ENCODE measurements around the gene SNAI3.

Gene SNAI3

GRCh38 chr16:88686439-88687253, at the start of gene SNAI3:
SNAI3 (minus strand) TSS chr16:88686507; CDS start chr16:88686406, 101 bp downstream.
- peak; percentile 79 for DNase-seq (ENCODE audit: low read depth, low spot score)

DNA sequence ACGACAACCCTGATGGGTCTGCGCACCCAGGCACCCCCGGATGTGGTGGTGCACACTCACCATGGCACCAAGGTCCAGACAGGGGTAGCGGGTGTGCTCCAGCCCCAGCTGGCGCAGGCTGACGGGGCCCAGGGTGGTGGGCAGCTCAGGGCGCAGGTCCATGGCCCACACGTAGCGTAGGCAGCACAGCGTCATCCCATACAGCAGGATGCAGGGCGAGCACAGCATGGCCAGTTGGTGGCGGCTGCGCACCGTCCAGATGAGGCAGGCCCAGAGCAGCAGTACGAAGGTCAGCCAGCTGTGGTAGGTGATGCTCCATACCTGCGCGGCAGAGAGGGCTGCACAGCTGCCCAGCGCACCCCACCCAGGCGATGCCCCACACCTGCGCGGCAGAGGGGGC, 49.8 kb upstream of the SNAI3 start:
- no peak for DNase-seq (ENCODE audit: low read depth, low spot score)

GRCh38 chr16:88735616-88736015, 49.3 kb upstream of the SNAI3 start:
- DNase-seq (ENCODE audit: low read depth, low spot score): no peak

DNA sequence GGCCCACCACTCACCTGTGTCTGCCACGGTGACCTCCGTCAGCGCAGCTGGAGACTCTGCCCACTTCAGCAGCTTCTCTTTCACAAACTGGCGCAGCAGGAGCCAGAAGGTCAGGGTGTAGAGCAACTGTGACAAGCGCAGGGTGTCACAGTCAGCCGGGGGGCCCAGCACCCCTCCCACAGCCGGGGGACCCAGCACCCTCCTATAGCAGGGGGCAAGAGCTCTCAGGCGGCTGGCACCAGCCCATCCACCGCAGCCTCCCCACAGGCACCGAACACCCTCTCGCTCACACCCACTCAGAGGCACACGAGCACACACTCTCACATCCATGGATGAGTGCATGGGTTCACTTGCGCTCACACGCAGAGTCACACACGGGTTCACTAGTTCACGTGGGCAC, 48.8 kb upstream of the SNAI3 start:
- no peak for DNase-seq (ENCODE audit: low read depth, low spot score)

DNA sequence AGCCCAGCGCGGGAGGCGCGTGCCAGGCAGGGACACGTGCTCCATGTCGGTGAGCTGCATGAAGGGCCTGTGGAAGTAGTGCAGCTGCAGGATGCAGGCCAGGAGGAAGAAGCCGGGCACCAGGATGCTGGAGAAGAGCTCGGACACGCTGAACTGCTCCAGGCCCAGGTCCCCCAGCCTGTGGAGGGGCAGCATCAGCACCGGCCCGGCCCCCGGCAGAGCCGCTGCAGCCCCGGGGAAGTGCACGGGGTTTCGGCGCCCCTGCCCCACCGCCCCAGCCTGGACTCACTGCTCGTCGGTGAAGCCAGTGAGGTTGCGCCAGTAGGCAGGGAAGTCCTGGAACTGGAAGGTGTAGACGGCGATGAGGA, 48.0 kb upstream of the SNAI3 start:
- no peak for DNase-seq (ENCODE audit: low read depth, low spot score)

GRCh38 chr16:88733630-88734360, 47.5 kb upstream of the SNAI3 start:
- no peak for DNase-seq (ENCODE audit: low read depth, low spot score)

- DNase-seq (ENCODE audit: low read depth, low spot score): no peak
These were observed 46.6 kb upstream of the SNAI3 start for GRCh38 chr16:88732961-88733294.

DNA sequence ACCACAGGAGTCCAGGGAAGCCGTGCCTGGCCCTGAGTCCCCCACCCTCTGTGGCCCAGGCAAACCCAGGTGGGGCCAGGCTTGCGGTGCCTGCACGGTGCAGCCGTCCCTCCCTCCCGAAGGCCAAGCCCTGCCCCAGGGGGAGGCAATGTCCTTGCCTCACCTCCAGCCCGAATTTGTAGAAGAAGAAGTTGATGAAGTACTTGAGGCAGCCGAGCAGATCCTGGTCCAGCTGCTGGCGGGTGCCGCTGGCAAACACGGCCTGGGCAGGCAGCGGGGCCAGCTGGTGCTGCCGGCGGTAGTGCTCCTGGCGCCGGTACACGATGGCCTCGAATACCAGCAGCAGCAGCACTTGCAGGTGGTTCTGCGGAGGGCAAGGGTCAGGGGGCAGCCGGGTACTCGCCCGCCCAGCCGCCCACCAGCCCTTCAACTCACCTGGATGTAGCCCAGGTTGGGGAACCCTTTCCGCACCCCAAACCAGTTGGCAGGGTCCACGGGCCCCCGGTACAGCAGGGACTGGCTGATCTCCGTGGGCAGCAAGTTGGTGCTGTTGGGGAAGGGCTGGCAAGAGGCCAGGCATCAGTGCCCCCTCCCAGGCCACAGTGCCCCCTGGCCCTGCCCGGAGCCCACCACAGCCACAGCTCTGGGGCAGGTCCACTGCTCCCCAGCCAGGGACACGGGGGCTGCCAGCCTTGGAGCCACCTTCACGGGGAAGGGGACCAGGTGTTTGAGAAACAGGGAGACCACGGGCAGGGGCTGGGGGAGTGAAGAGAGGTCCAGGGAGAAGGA, 46.1 kb upstream of the SNAI3 start:
- no peak for DNase-seq (ENCODE audit: low read depth, low spot score)

DNA sequence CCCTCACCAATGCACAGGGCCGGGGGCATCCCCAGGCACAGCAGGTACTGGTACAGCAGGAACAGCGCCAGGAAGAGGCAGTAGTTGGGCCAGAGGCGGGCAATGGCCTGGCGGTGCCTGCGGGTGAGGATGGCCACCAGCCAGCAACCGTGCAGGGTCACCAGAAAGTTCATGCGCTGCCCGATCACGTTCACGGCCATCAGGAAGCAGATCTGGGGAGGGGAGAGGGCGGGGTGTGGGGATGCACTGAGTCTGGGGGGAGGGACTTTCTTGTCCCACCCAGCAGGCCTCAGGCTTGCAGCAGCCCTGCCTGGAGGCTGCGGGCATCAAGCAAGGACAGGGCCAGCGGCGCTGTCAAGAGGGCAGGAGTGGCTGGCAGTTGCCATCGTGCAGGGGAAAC, 45.4 kb upstream of the SNAI3 start:
- no peak for DNase-seq (ENCODE audit: low read depth, low spot score)

- no peak for DNase-seq (ENCODE audit: low read depth, low spot score)
These were observed 44.6 kb upstream of the SNAI3 start for GRCh38 chr16:88730632-88731607.

GRCh38 chr16:88727871-88728270, 41.6 kb upstream of the SNAI3 start:
- DNase-seq (ENCODE audit: low read depth, low spot score): peak; percentile 88

GRCh38 chr16:88726981-88727380, 40.7 kb upstream of the SNAI3 start:
- DNase-seq (ENCODE audit: low read depth, low spot score): no peak

DNA sequence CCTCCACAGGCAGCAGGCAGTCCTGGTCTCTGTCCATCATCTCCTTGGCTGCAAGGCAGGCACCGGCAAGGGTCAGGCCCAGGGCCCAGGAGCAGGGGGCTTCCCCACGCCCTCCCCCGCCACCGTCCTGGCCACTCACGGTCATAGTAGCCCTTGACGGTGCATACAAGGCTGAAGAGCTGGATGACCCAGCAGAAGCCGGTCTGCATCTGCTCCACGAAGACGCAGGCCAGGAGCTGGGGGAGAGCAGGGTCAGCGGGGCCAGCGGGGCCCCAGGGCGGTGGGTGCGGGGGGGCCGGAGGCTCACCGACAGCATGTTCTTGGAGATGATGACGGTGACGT, 40.1 kb upstream of the SNAI3 start:
- no peak for DNase-seq (ENCODE audit: low read depth, low spot score)

DNA sequence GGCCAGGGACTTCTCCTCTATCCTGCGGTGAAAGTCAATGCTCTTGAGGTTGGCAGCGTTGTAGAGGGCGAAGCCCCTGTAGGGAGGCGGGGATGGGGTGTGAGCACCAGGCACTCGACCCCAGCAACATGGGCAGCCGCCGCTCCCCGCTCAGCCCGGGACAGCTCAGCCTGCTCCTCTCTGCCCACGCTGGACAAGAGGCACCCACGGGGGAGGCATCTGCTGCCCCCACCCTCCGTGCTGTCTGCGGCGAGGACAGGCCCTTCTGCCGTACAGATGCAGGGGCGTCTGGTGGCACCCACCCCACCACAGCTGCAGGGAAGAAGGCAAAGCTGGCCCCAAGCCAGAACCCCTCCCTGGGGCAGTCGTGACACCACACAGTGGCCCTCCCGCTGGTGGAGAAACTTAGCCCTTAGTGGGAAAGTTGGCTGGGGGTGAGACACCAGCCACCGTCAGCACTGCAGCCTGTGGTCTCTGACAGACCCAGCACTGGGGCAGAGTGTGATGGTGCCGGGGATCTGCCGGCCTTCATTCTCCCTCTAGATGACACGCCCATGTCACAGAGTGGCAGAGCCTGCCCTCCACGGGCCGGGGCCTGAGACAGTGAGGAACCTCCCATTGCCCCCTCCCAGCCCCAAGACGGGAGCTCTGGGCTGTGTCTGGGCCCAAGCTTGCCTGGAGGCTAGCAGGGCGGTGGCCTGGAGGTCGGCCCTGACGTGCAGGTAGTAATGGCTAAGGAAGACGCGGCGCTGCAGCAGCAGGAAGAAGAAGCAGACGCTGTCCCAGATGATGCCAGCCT, 39.5 kb upstream of the SNAI3 start:
- no peak for DNase-seq (ENCODE audit: low read depth, low spot score)

DNA sequence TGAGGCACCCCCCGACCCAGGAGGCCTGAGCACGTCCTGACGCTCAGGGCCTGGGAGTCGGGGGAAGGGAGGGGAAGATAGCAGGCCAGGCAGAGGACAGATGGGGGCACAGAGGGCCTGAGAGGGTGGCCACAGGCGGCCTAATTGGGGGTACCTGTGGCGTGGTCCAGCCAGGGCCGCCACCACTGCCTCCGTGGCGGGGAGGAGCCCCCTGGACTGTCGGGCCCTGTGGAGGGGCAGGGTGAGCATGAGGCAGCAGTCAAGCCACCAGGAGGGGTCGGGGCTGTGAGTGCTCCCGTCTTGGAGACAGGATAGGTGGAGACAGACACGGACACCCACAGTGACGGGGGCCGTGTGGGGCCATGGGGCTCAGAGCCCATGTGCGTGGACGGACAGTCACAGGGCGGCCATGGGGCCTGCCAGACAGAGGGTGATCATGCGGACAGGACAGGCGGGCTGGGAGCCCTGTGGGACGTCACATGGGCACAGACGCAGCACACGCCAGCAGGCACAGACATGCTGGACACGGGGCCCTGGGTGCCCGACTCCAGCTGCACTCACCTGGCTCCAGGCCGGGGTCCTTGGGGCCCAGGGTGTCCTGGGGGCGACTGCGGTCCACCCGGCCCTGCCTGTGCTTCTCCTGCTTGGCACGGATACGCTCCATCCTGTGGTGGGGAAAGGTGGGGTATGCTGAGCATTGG, 38.7 kb upstream of the SNAI3 start:
- no peak for DNase-seq (ENCODE audit: low read depth, low spot score)

GRCh38 chr16:88723911-88724310, 37.6 kb upstream of the SNAI3 start:
- DNase-seq (ENCODE audit: low read depth, low spot score): no peak

DNA sequence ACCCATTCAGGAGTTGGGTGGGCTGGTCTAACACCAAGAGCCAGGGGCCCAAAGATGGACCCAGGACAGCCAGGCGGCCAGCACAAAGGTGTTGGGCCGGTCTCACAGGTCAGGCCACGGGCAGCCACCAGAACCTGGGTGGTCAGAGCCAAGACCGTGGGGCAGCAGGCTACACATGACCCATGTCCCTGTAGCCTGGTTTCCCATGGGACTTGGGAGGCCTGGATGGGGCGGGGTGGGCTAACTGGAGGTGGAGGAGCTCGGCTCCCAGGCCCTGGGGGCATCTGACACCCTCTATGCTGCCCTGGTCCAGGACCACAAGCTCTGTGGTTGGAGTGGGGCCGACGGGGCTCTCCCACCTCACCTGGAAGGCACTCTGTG, 37.2 kb upstream of the SNAI3 start:
- DNase-seq (ENCODE audit: low read depth, low spot score): no peak

GRCh38 chr16:88722784-88723506, 36.6 kb upstream of the SNAI3 start:
- DNase-seq (ENCODE audit: low read depth, low spot score): no peak

Data from ELF-1 (cell line).